K562 (cell line): Measurements from ENCODE around the gene IL17F. TPM values are rescaled to one million over a fixed set of nuclear protein-coding genes. Genes with fewer than 3 reads are reported as not detected.

Experiments used
- ATAC-seq: fragments of 200-7000 bp; cut with Tn5 transposase; 3 replicates; pipeline ENCODE4 v1.9.1; 2020; ENCODE audit warnings: moderate library complexity
- BruUV-seq: library from RNA; stranded (reverse); fragments of 400-500 nt; replicated peaks from 2 replicates; lab custom pipeline; 2021; lab: Mats Ljungman, UMichigan
- CTCF ChIA-PET: fragments of 300-600 bp; formaldehyde crosslinking; extraction: SDS; loops from one replicate; lab custom pipeline; 2021; ENCODE audit warnings: low intra/inter-chr PET ratio; lab: Yijun Ruan, JAX
- POLR2A ChIA-PET: fragments of 300-600, 350-650 bp; sonication (Branson Sonifier 250); formaldehyde crosslinking; extraction: SDS; loops from one replicate; lab custom pipeline; 2021; ENCODE audit warnings: antibody characterized with exemption, inconsistent platforms; lab: Yijun Ruan, JAX
- DNase-seq, 4 experiments: peaks; one replicate each; pipeline versions ENCODE4 v3.0.0 to v3.0.0-alpha.2; 2011 to 2018; ENCODE audit warnings: low spot score in 3 of 4, mixed read lengths in 3 of 4; ENCODE audit errors: extremely low read depth in 1 of 4
- FAIRE-seq: peaks from 2 replicates; lab custom pipeline; 2011; peaks lifted over from hg19 to GRCh38; lab: Jason Lieb, UNC
- H2AFZ ChIP-seq: 2 replicates; pipeline ENCODE4 v1.6.0; 2011; ENCODE audit warnings: low read depth, low read length, control low read depth, inconsistent platforms
- H3K27ac ChIP-seq: fragments of 200-600 bp; 3 replicates; pipeline ENCODE4 v1.8.0; 2011; ENCODE audit warnings: low read depth, mild to moderate bottlenecking, control low read depth, inconsistent platforms, low read length, moderate library complexity, mixed read lengths; ENCODE audit errors: extremely low read depth
- H3K27me3 ChIP-seq, 2 experiments: fragments of 300-600 bp in 1 of 2; 2 replicates in 1 of 2; 3 replicates in 1 of 2; pipeline versions ENCODE4 v1.6.0 to v1.8.0; 2011; ENCODE audit warnings: inconsistent platforms in 2 of 2, low read length in 2 of 2, mild to moderate bottlenecking in 1 of 2, mixed read lengths in 1 of 2, moderate library complexity in 1 of 2; ENCODE audit not compliant: control insufficient read depth in 2 of 2, insufficient read depth in 2 of 2
- H3K36me3 ChIP-seq: fragments of 300-600 bp; 3 replicates; pipeline ENCODE4 v1.8.0; 2011; ENCODE audit warnings: mild to moderate bottlenecking, low read length, inconsistent platforms; ENCODE audit not compliant: control insufficient read depth, insufficient read depth
- H3K4me1 ChIP-seq, 2 experiments: fragments of 200-600 bp in 1 of 2; replicated peaks in 1 of 2; 2 replicates in 1 of 2; 3 replicates in 1 of 2; pipeline versions ENCODE4 v1.5.1 to v1.8.0; 2011; ENCODE audit warnings: inconsistent platforms in 2 of 2, low read length in 2 of 2, mild to moderate bottlenecking in 1 of 2, mixed read lengths in 1 of 2, moderate library complexity in 1 of 2; ENCODE audit not compliant: control insufficient read depth in 2 of 2, insufficient read depth in 2 of 2
- H3K4me2 ChIP-seq: 2 replicates; pipeline ENCODE4 v1.6.1; 2011; ENCODE audit warnings: low read length, control low read depth, inconsistent platforms, mixed read lengths; ENCODE audit not compliant: insufficient read depth
- H3K4me3 ChIP-seq: fragments of 200-600 bp; sonication (generic), shearing (Covaris generic); 2 replicates; pipeline ENCODE4 v1.5.1; 2016; ENCODE audit warnings: control low read depth, inconsistent platforms
- H3K79me2 ChIP-seq: fragments of 200-600 bp; 3 replicates; pipeline ENCODE4 v1.8.0; 2011; ENCODE audit warnings: low read length, inconsistent platforms; ENCODE audit not compliant: control insufficient read depth, insufficient read depth
- H3K9ac ChIP-seq, 2 experiments: 2 replicates each; pipeline versions ENCODE4 v1.6.0 to v1.6.1; 2011; ENCODE audit warnings: low read depth in 2 of 2, low read length in 2 of 2, control low read depth in 1 of 2, inconsistent platforms in 1 of 2, mild to moderate bottlenecking in 1 of 2, mixed read lengths in 1 of 2; ENCODE audit not compliant: insufficient read depth in 1 of 2
- H3K9me1 ChIP-seq: one replicate; pipeline ENCODE4 v1.6.0; 2011; ENCODE audit warnings: inconsistent platforms, mild to moderate bottlenecking, low read length, moderate library complexity; ENCODE audit not compliant: control insufficient read depth, insufficient read depth
- H3K9me3 ChIP-seq: replicated peaks from 2 replicates; pipeline ENCODE4 v1.5.1; 2011; ENCODE audit warnings: low read depth, low read length, inconsistent platforms; ENCODE audit not compliant: control insufficient read depth, insufficient read depth
- H4K20me1 ChIP-seq: replicated peaks from 2 replicates; pipeline ENCODE4 v1.6.1; 2011; ENCODE audit warnings: low read length, inconsistent platforms, mixed read lengths; ENCODE audit not compliant: control insufficient read depth, insufficient read depth
- BRD4 ChIP-seq: fragments of 200-600 bp; sonication (generic); IDR thresholded peaks from 2 replicates; pipeline ENCODE4 v1.6.1; 2017; ENCODE audit warnings: inconsistent platforms
- CCAR2 ChIP-seq: fragments of 200-400 bp; formaldehyde crosslinking; IDR thresholded peaks from 2 replicates; pipeline ENCODE4 v1.6.1; 2017; ENCODE audit warnings: mild to moderate bottlenecking, low read depth, low read length
- EP400 ChIP-seq: fragments of 450-650 bp; IDR thresholded peaks from 2 replicates; pipeline ENCODE4 v1.6.1; 2017; ENCODE audit warnings: antibody characterized with exemption, mild to moderate bottlenecking, moderate library complexity
- FOXK1 ChIP-seq: sonication (generic); formaldehyde crosslinking; IDR thresholded peaks from 2 replicates; pipeline ENCODE4 v1.8.0; 2022; ENCODE audit warnings: missing genetic modification reagents, mild to moderate bottlenecking, borderline replicate concordance
- NFXL1 ChIP-seq: fragments of 450-650 bp; formaldehyde crosslinking; IDR thresholded peaks from 2 replicates; pipeline ENCODE4 v1.4.0; 2021; ENCODE audit warnings: mild to moderate bottlenecking
- PCBP1 ChIP-seq: fragments of 200-400 bp; formaldehyde crosslinking; IDR thresholded peaks from 2 replicates; pipeline ENCODE4 v1.6.1; 2018; ENCODE audit warnings: mild to moderate bottlenecking, low read depth, low read length; ENCODE audit not compliant: poor library complexity, severe bottlenecking
- RAD21 ChIP-seq, 2 experiments: fragments of 250-450 bp in 1 of 2; fragments of 450-650 bp in 1 of 2; sonication (Bioruptor Pico) in 1 of 2; formaldehyde crosslinking in 1 of 2; IDR thresholded peaks in 1 of 2; conservative IDR thresholded peaks in 1 of 2; 2 replicates each; pipeline versions ENCODE4 v1.4.0 to v1.8.0; 2020 to 2022; ENCODE audit warnings: mild to moderate bottlenecking in 2 of 2, moderate library complexity in 1 of 2
- ZNF282 ChIP-seq: sonication (generic); formaldehyde crosslinking; IDR thresholded peaks from 2 replicates; pipeline ENCODE4 v1.8.1; 2023; ENCODE audit warnings: missing genetic modification reagents
- ZNF41 ChIP-seq: fragments of 250-450 bp; sonication (Bioruptor Pico); conservative IDR thresholded peaks from 2 replicates; pipeline ENCODE4 v1.4.0; 2020; ENCODE audit warnings: mild to moderate bottlenecking
- WGBS: fragments of 100-300 bp; shearing (Covaris generic); methylation state at CpG from one replicate; pipeline ENCODE4 v1.1.6; 2016; ENCODE audit warnings: low coverage, mixed read lengths; ENCODE audit not compliant: insufficient coverage; ENCODE audit errors: missing lambda C conversion rate; 5-methylcytosine and 5-hydroxymethylcytosine counted together
- in situ Hi-C: fragments of 300-500 bp; cut with MboI; formaldehyde crosslinking; loops from 4 replicates; pipeline ENCODE4 v1.15.0; 2018; ENCODE audit warnings: inconsistent platforms, mixed read lengths
- intact Hi-C: fragments of 100-400 bp; cut with micrococcal nuclease; formaldehyde crosslinking; loops from 2 replicates; pipeline ENCODE4 v1.14.2; 2022
- polyA plus RNA-seq, 8 experiments: library from polyadenylated mRNA; depleted of rRNA in 4 of 8; stranded (reverse) in 5 of 8; unstranded in 3 of 8; fragments of >200 nt; fragmentation: Nextera tagmentation in 2 of 8; fragmentation: Illumina TruSeq in 1 of 8; extraction: Ambion mirVana in 2 of 8; extraction: Trizol in 1 of 8; gene quantifications; 2 replicates each; pipeline versions ENCODE4 v1.2.1 to v1.2.3, GENCODE V29; 2011 to 2014; ENCODE audit warnings: inconsistent platforms in 1 of 8, missing spikeins in 1 of 8
- total RNA-seq, 7 experiments: library from RNA; depleted of rRNA in 6 of 7; stranded (reverse); fragments of >200 nt in 6 of 7; fragmentation: Illumina TruSeq in 2 of 7; extraction: Trizol in 2 of 7; gene quantifications; 2 replicates each; pipeline versions ENCODE4 v1.2.1 to v1.2.3, GENCODE V29; 2011 to 2021; ENCODE audit warnings: low replicate concordance in 1 of 7
- TF ChIP-seq, protein P1 (sequence below): sonication (generic); formaldehyde crosslinking; IDR thresholded peaks from 2 replicates; pipeline ENCODE4 v1.8.1; 2022; ENCODE audit warnings: missing genetic modification reagents
- TF ChIP-seq, protein P2 (sequence below): fragments of 450-650 bp; IDR thresholded peaks from 2 replicates; pipeline ENCODE4 v1.7.1; 2018; ENCODE audit warnings: mild to moderate bottlenecking, low read depth; ENCODE audit not compliant: partially characterized antibody
- TF ChIP-seq, protein P3 (sequence below), 2 experiments: IDR thresholded peaks; 2 replicates each; pipeline ENCODE4 v1.6.1; 2012; ENCODE audit warnings: improper control_type of control experiment in 2 of 2, low read depth in 2 of 2, low read length in 2 of 2, borderline replicate concordance in 1 of 2

Gene IL17F
- total and polyA plus RNA-seq, 9 of the 15 experiments (the other 6 are each of a cell fraction or from before 2014, with no cell fraction given) = not detected

DNA sequence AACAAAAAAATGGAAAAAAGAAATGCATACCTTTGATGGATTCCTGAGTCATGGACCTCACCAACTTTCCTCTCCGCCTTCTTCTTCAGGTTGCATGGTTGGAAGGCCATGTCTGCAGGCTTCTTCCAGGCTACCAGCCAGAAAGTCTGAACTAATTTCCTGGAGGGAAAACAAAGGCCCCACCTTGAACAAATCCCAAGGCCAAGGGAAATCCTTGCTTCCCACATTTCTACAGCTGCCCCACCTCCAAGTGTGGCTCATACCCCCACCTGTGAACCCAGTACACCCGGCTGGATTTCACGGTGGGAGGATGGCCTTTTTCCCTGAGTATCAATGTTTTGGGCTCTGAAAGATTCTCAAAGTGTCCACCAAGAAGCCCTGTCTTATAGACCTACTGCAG, 35.7 kb downstream of the IL17F start (continued):
- TF ChIP-seq, protein P1, sequence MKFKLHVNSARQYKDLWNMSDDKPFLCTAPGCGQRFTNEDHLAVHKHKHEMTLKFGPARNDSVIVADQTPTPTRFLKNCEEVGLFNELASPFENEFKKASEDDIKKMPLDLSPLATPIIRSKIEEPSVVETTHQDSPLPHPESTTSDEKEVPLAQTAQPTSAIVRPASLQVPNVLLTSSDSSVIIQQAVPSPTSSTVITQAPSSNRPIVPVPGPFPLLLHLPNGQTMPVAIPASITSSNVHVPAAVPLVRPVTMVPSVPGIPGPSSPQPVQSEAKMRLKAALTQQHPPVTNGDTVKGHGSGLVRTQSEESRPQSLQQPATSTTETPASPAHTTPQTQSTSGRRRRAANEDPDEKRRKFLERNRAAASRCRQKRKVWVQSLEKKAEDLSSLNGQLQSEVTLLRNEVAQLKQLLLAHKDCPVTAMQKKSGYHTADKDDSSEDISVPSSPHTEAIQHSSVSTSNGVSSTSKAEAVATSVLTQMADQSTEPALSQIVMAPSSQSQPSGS (CRISPR knock-in tag) = no peak
- TF ChIP-seq PCBP1 = no peak
- TF ChIP-seq FOXK1 = no peak
- TF ChIP-seq BRD4 = no peak
- TF ChIP-seq ZNF282 = no peak
- TF ChIP-seq CCAR2 = no peak

DNA sequence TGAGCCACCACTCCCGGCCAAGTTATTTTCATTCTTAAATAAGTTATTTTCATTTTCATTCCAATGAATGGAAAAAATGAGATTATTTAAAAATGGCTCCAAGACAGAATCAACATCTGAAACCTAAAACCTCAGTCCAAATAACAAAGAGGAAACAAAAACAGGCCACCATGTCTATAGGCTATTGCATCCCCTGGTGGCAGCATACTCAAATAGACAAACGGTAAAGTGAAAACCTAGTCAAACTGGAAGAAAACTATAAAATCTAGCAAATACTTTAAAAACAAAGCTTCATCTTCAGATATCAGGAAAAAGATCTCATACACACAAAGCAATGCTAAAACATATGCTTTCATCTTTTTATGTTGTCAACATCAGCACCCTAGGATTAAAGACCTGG, 37.2 kb downstream of the IL17F start:
- BruUV-seq = no TSS peak
- H3K27ac ChIP-seq = no peak overlapping the region
- no peak for FAIRE-seq
- no peak overlapping the region for H3K4me3 ChIP-seq
- no peaks in the 10 kb centered on the region for H3K9me3 ChIP-seq
- ChIA-PET CTCF (no interaction called here), POLR2A (interaction anchor here (0.6 kb wide), 1 partner anchor 12 kb away, joined by 3 read pairs; no protein-coding TSS in a partner anchor)
- no peak overlapping the region for H2AFZ ChIP-seq
- no peaks in the 10 kb centered on the region for H3K4me1 ChIP-seq
- 3% methylated on average over 2 of the region's 2 CpGs for WGBS
- intact Hi-C loops = no loop called here
- no peaks in the 10 kb centered on the region for H3K79me2 ChIP-seq
- no peak for DNase-seq
- no peaks in the 10 kb centered on the region for H4K20me1 ChIP-seq
- no peak overlapping the region for H3K4me2 ChIP-seq
- in situ Hi-C loops = no loop called here
- H3K27me3 ChIP-seq = no peaks in the 10 kb centered on the region
- no peaks in the 10 kb centered on the region for H3K9me1 ChIP-seq
- no peak overlapping the region for H3K9ac ChIP-seq
- no peaks in the 10 kb centered on the region for H3K36me3 ChIP-seq
- ATAC-seq = no peak
- TF ChIP-seq, protein P2, sequence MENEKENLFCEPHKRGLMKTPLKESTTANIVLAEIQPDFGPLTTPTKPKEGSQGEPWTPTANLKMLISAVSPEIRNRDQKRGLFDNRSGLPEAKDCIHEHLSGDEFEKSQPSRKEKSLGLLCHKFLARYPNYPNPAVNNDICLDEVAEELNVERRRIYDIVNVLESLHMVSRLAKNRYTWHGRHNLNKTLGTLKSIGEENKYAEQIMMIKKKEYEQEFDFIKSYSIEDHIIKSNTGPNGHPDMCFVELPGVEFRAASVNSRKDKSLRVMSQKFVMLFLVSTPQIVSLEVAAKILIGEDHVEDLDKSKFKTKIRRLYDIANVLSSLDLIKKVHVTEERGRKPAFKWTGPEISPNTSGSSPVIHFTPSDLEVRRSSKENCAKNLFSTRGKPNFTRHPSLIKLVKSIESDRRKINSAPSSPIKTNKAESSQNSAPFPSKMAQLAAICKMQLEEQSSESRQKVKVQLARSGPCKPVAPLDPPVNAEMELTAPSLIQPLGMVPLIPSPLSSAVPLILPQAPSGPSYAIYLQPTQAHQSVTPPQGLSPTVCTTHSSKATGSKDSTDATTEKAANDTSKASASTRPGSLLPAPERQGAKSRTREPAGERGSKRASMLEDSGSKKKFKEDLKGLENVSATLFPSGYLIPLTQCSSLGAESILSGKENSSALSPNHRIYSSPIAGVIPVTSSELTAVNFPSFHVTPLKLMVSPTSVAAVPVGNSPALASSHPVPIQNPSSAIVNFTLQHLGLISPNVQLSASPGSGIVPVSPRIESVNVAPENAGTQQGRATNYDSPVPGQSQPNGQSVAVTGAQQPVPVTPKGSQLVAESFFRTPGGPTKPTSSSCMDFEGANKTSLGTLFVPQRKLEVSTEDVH = no peak
- TF ChIP-seq RAD21 (CRISPR knock-in tag; conservative IDR thresholded peaks at IDR 0.05 in 1 of 2, IDR thresholded peaks at IDR 0.05 in 1 of 2) = peak in 1 of 2 experiments; percentile 30; a peak in 1 of 4 replicates
- no peak for TF ChIP-seq EP400
- TF ChIP-seq NFXL1 (CRISPR knock-in tag) = no peak
- TF ChIP-seq, protein P3, sequence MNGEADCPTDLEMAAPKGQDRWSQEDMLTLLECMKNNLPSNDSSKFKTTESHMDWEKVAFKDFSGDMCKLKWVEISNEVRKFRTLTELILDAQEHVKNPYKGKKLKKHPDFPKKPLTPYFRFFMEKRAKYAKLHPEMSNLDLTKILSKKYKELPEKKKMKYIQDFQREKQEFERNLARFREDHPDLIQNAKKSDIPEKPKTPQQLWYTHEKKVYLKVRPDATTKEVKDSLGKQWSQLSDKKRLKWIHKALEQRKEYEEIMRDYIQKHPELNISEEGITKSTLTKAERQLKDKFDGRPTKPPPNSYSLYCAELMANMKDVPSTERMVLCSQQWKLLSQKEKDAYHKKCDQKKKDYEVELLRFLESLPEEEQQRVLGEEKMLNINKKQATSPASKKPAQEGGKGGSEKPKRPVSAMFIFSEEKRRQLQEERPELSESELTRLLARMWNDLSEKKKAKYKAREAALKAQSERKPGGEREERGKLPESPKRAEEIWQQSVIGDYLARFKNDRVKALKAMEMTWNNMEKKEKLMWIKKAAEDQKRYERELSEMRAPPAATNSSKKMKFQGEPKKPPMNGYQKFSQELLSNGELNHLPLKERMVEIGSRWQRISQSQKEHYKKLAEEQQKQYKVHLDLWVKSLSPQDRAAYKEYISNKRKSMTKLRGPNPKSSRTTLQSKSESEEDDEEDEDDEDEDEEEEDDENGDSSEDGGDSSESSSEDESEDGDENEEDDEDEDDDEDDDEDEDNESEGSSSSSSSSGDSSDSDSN (IDR thresholded peaks at IDR 0.05; ENCODE audit: borderline replicate concordance in 1 of 2, low read depth in 2 of 2, low read length in 2 of 2) = no peak
- TF ChIP-seq ZNF41 = no peak
